Measurements from ENCODE around the gene DYSF.

Gene DYSF

DNA sequence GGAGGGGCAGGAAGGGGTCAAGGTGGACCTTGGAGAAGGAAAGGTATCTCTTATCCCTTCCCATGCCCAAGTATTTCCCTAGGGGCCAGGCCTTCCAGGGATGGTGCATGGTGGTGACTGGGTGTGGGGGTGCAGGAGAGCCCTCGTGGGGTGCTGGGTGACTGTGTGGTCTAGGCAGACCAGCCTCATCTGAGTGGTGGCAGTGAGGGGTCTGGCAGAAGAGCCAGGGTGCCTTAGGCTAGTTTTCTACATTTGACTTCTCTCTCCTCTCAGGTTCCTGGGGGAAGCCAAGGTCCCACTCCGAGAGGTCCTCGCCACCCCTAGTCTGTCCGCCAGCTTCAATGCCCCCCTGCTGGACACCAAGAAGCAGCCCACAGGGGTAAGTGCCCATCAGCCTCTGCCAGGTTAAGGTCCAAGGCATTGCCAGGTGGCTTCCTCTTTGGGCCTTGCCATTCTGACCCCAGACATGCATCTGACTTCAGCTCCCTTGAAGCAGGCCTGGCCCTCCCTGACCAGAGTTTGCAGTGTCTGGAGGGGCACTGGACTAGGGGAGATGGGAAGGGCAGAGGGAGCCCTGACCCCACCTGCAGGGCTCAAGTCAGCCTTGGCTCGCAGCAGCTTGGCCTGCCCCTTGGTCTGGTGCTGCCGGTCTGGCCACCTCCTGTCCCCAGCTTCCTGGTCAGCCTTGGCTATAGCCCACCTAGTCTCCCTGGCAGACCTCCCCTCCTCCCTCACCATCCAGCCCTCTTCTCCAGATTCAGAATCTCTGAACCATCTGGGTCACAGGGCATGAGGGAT lies 49.8 kb downstream of the DYSF start:
- H3K36me3 ChIP-seq (replicated peaks; ENCODE audit: insufficient read depth, low read length) = no peaks in the 10 kb centered on the region
- H3K9me3 ChIP-seq (replicated peaks; ENCODE audit: insufficient read depth, low read length) = no peaks in the 10 kb centered on the region
- no peaks in the 10 kb centered on the region for H3K27me3 ChIP-seq (replicated peaks; ENCODE audit: insufficient read depth, low read length)
- no peaks in the 10 kb centered on the region for H4K20me1 ChIP-seq (ENCODE audit: insufficient read depth, low read length)
- no peaks in the 10 kb centered on the region for H3K9me2 ChIP-seq (replicated peaks; ENCODE audit: insufficient read depth, low read length)
- no peak for DNase-seq
- H3K9ac ChIP-seq (ENCODE audit: low read length) = no peak overlapping the region
- H3K4me3 ChIP-seq (ENCODE audit: low read length) = no peak overlapping the region
- no peak for TF ChIP-seq EZH2 (optimal IDR thresholded peaks at IDR 0.05; ENCODE audit: low read depth, low read length)
- TF ChIP-seq EZH2phosphoT487 (IDR thresholded peaks at IDR 0.05; ENCODE audit: low read length) = no peak
- TF ChIP-seq CTCF (IDR thresholded peaks at IDR 0.05; ENCODE audit: low read length) = no peak
- H3K79me2 ChIP-seq (ENCODE audit: low read length) = no peaks in the 10 kb centered on the region
- H3K27ac ChIP-seq (ENCODE audit: low read length) = no peak overlapping the region
- H2AFZ ChIP-seq (ENCODE audit: low read length) = no peak overlapping the region
- no peak overlapping the region for H3K4me2 ChIP-seq (ENCODE audit: low read depth, low read length)
- H3F3A ChIP-seq (ENCODE audit: insufficient read depth, low read length) = no peaks in the 10 kb centered on the region
- no peaks in the 10 kb centered on the region for H3K4me1 ChIP-seq (ENCODE audit: low read length)

- Histone ChIP-seq H2AFZ (ENCODE audit: low read length) (no peak overlapping the region), H3K9me3 (replicated peaks; ENCODE audit: insufficient read depth, low read length) (no peaks in the 10 kb centered on the region), H3K9me2 (replicated peaks; ENCODE audit: insufficient read depth, low read length) (no peaks in the 10 kb centered on the region), H3K4me1 (ENCODE audit: low read length) (no peaks in the 10 kb centered on the region), H3K9ac (ENCODE audit: low read length) (no peak overlapping the region), H3K4me3 (ENCODE audit: low read length) (no peak overlapping the region), H3K27me3 (replicated peaks; ENCODE audit: insufficient read depth, low read length) (no peaks in the 10 kb centered on the region), H4K20me1 (ENCODE audit: insufficient read depth, low read length) (no peaks in the 10 kb centered on the region), H3F3A (ENCODE audit: insufficient read depth, low read length) (no peaks in the 10 kb centered on the region), H3K79me2 (ENCODE audit: low read length) (no peaks in the 10 kb centered on the region), H3K36me3 (replicated peaks; ENCODE audit: insufficient read depth, low read length) (no peaks in the 10 kb centered on the region), H3K4me2 (ENCODE audit: low read depth, low read length) (no peak overlapping the region), H3K27ac (ENCODE audit: low read length) (no peak overlapping the region)
- no peak for DNase-seq
- no peak for TF ChIP-seq EZH2 (optimal IDR thresholded peaks at IDR 0.05; ENCODE audit: low read depth, low read length)
- no peak for TF ChIP-seq CTCF (IDR thresholded peaks at IDR 0.05; ENCODE audit: low read length)
- TF ChIP-seq EZH2phosphoT487 (IDR thresholded peaks at IDR 0.05; ENCODE audit: low read length) = no peak
Observed at GRCh38 chr2:71503837-71504236, 50.5 kb downstream of the DYSF start.

- H3F3A ChIP-seq (ENCODE audit: insufficient read depth, low read length) = no peaks in the 10 kb centered on the region
- no peak for TF ChIP-seq EZH2 (optimal IDR thresholded peaks at IDR 0.05; ENCODE audit: low read depth, low read length)
- no peak for TF ChIP-seq EZH2phosphoT487 (IDR thresholded peaks at IDR 0.05; ENCODE audit: low read length)
- no peak for TF ChIP-seq CTCF (IDR thresholded peaks at IDR 0.05; ENCODE audit: low read length)
- no peak overlapping the region for H3K9ac ChIP-seq (ENCODE audit: low read length)
- no peaks in the 10 kb centered on the region for H3K79me2 ChIP-seq (ENCODE audit: low read length)
- H3K9me2 ChIP-seq (replicated peaks; ENCODE audit: insufficient read depth, low read length) = no peaks in the 10 kb centered on the region
- no peak for DNase-seq
- H3K9me3 ChIP-seq (replicated peaks; ENCODE audit: insufficient read depth, low read length) = no peaks in the 10 kb centered on the region
- H3K27ac ChIP-seq (ENCODE audit: low read length) = no peak overlapping the region
- H4K20me1 ChIP-seq (ENCODE audit: insufficient read depth, low read length) = no peaks in the 10 kb centered on the region
- H3K4me3 ChIP-seq (ENCODE audit: low read length) = no peak overlapping the region
- no peaks in the 10 kb centered on the region for H3K4me1 ChIP-seq (ENCODE audit: low read length)
- H3K27me3 ChIP-seq (replicated peaks; ENCODE audit: insufficient read depth, low read length) = no peaks in the 10 kb centered on the region
- no peak overlapping the region for H2AFZ ChIP-seq (ENCODE audit: low read length)
- H3K36me3 ChIP-seq (replicated peaks; ENCODE audit: insufficient read depth, low read length) = no peaks in the 10 kb centered on the region
- H3K4me2 ChIP-seq (ENCODE audit: low read depth, low read length) = no peak overlapping the region
Observed at GRCh38 chr2:71504611-71505010, 51.2 kb downstream of the DYSF start.
